ENCODE results near the gene CBY1.

Gene CBY1

GRCh38 chr22:38717244-38717643 is 60.8 kb downstream of the CBY1 start:
- no peak overlapping the region for H3K4me3 ChIP-seq (replicated peaks; ENCODE audit: low read depth, low read length)
- DNase-seq (ENCODE audit: extremely low read depth, low read depth) = no peak
- no peak for TF ChIP-seq CTCF (IDR thresholded peaks at IDR 0.05; ENCODE audit: low read depth, low read length, missing control alignments)

- TF ChIP-seq CTCF (IDR thresholded peaks at IDR 0.05; ENCODE audit: low read depth, low read length, missing control alignments) = peak; percentile 59
- no peak overlapping the region for H3K4me3 ChIP-seq (replicated peaks; ENCODE audit: low read depth, low read length)
- peak; percentile 75 for DNase-seq (ENCODE audit: extremely low read depth, low read depth)
Measured at GRCh38 chr22:38718414-38718813, 62.0 kb downstream of the CBY1 start.

GRCh38 chr22:38719196-38719595 is 62.8 kb downstream of the CBY1 start:
- no peak for DNase-seq (ENCODE audit: extremely low read depth, low read depth)
- H3K4me3 ChIP-seq (replicated peaks; ENCODE audit: low read depth, low read length) = no peak overlapping the region
- TF ChIP-seq CTCF (IDR thresholded peaks at IDR 0.05; ENCODE audit: low read depth, low read length, missing control alignments) = no peak

- no peak for DNase-seq (ENCODE audit: extremely low read depth, low read depth)
- TF ChIP-seq CTCF (IDR thresholded peaks at IDR 0.05; ENCODE audit: low read depth, low read length, missing control alignments) = no peak
- no peak overlapping the region for H3K4me3 ChIP-seq (replicated peaks; ENCODE audit: low read depth, low read length)
Measured at GRCh38 chr22:38720350-38720749, 63.9 kb downstream of the CBY1 start.

- H3K4me3 ChIP-seq (replicated peaks; ENCODE audit: low read depth, low read length) = no peak overlapping the region
- TF ChIP-seq CTCF (IDR thresholded peaks at IDR 0.05; ENCODE audit: low read depth, low read length, missing control alignments) = no peak
- no peak for DNase-seq (ENCODE audit: extremely low read depth, low read depth)
Measured at GRCh38 chr22:38721551-38721950, 65.1 kb downstream of the CBY1 start.

Measured in HFF-Myc (cell line).